ENCODE results near the gene ACTMAP. TPM values are rescaled to one million over a fixed set of nuclear protein-coding genes. Genes with fewer than 3 reads are reported as not detected.

Gene ACTMAP
- total RNA-seq, 2 experiments from 2014 or later, result 15.0 to 18.0 TPM

GRCh38 chr19:40759352-40759751 lies 9.1 kb upstream of the ACTMAP start:
- Mint-ChIP-seq H3K27me3 (no peaks in the 10 kb centered on the region), H3K36me3 (ENCODE audit: low read depth) (peaks cover 81% of the 10 kb centered on the region), H3K4me1 (peaks cover 72% of the 10 kb centered on the region), H3K4me3 (no peak overlapping the region), H3K27ac (no peak overlapping the region), H3K9me3 (ENCODE audit: low read depth) (no peaks in the 10 kb centered on the region)
- DNase-seq, result no peak
- CTCF ChIA-PET, result interaction anchor here (2.5 kb wide), 1 partner anchor 18 kb away, joined by 5 read pairs; no protein-coding TSS in a partner anchor
- intact Hi-C loops (cut with DNase I, micrococcal nuclease), result no loop called here
- POLR2A ChIA-PET, result interaction anchor here (2.0 kb wide), 1 partner anchor 18 kb away, joined by 7 read pairs; the partner anchor contains the start of gene RAB4B
- ATAC-seq, result no peak

DNA sequence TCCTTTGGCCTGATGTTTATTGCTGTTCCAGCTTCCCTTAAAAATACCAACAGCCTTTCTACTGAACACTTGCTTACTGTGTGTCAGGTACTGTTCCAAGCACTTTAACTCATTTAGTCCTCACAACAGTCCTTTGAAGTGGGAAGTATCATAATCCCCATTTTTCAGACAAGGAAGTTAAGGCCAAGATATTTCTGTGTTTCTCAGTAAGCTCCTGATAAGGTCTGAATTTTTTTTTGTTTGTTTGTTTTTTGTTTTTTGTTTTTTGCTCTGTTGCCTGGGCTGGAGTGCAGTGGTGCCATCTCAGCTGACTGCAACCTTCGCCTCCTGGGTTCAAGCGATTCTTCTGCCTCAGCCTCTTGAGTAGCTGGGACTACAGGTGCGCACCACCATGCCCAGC lies 8.2 kb upstream of the ACTMAP start:
- no peaks in the 10 kb centered on the region for H3K9me3 Mint-ChIP-seq (ENCODE audit: low read depth)
- ChIA-PET POLR2A (interaction anchor here (2.0 kb wide), 1 partner anchor 19 kb away, joined by 7 read pairs; the partner anchor contains the start of gene RAB4B), CTCF (interaction anchor here (1.0 to 2.5 kb wide), 4 partner anchors 11 to 45 kb away, joined by 3 to 5 read pairs (median 4); no protein-coding TSS in a partner anchor)
- peaks cover 76% of the 10 kb centered on the region for H3K36me3 Mint-ChIP-seq (ENCODE audit: low read depth)
- H3K27ac Mint-ChIP-seq, result peak overlapping the region; percentile 58
- peaks cover 67% of the 10 kb centered on the region for H3K4me1 Mint-ChIP-seq
- H3K27me3 Mint-ChIP-seq, result no peaks in the 10 kb centered on the region
- ATAC-seq, result no peak
- DNase-seq, result no peak
- H3K4me3 Mint-ChIP-seq, result no peak overlapping the region
- intact Hi-C loops (cut with DNase I, micrococcal nuclease), result no loop called here

DNA sequence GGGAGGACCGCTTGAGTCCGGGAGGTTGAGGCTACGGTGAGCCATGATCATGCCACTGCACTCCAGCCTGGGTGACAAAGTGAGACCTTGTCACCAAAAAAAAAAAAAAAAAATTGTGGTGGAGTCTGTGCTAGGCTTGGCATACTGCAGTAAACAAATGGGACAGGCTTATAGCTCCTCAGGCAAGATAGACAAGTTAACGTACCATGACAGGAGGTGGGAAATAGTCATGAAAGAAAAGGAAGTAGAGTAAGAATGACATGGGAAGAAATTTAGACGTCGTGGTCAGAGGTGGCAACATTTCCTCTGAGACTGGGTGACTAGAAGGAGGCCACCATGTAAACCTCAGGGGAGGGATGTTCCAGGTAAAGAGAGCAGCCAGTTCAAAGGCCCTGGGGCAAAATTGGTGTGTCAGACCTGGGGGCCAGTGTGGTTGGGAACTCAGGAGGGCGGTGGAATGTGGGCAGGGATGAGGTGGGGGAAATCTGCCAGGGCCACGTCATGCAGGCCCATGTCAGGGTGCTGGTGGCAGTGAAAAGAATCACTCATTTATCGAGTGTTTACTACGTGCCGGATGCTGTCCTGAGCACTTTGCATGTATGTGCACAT lies 6.3 kb upstream of the ACTMAP start:
- H3K9me3 Mint-ChIP-seq (ENCODE audit: low read depth), result no peaks in the 10 kb centered on the region
- H3K4me1 Mint-ChIP-seq, result peaks cover 58% of the 10 kb centered on the region
- DNase-seq, result peak; percentile 62
- H3K27me3 Mint-ChIP-seq, result no peaks in the 10 kb centered on the region
- ChIA-PET POLR2A (interaction anchor here (0.6 to 0.7 kb wide), 2 partner anchors 26 to 373 kb away, joined by 3 to 5 read pairs; no protein-coding TSS in a partner anchor), CTCF (interaction anchor here (1.9 to 2.5 kb wide), 2 partner anchors 21 to 51 kb away, joined by 5 to 11 read pairs; no protein-coding TSS in a partner anchor)
- peak overlapping the region; percentile 18 for H3K4me3 Mint-ChIP-seq
- intact Hi-C loops (cut with DNase I, micrococcal nuclease), result no loop called here
- H3K36me3 Mint-ChIP-seq (ENCODE audit: low read depth), result peaks cover 74% of the 10 kb centered on the region
- H3K27ac Mint-ChIP-seq, result peak overlapping the region; percentile 69
- peak; percentile 28 for ATAC-seq

- no peaks in the 10 kb centered on the region for H3K9me3 Mint-ChIP-seq (ENCODE audit: low read depth)
- intact Hi-C loops (cut with DNase I, micrococcal nuclease), result loop anchor here in 1 of 2 experiments (1.0 kb wide), 2 partner anchors 22 to 92 kb away; no protein-coding TSS in a partner anchor
- no peaks in the 10 kb centered on the region for H3K27me3 Mint-ChIP-seq
- no peak for ATAC-seq
- no peak for DNase-seq
- peaks cover 75% of the 10 kb centered on the region for H3K36me3 Mint-ChIP-seq (ENCODE audit: low read depth)
- CTCF ChIA-PET, result interaction anchor here (1.9 to 4.5 kb wide), 2 partner anchors 22 to 52 kb away, joined by 11 to 24 read pairs; partner anchors contain the start of gene RAB4B
- POLR2A ChIA-PET, result no interaction called here
- H3K27ac Mint-ChIP-seq, result peak overlapping the region; percentile 97
- peaks cover 55% of the 10 kb centered on the region for H3K4me1 Mint-ChIP-seq
- H3K4me3 Mint-ChIP-seq, result peak overlapping the region; percentile 78
Observed at GRCh38 chr19:40755791-40756190, 5.5 kb upstream of the ACTMAP start.

GRCh38 chr19:40755248-40755624 lies 5.0 kb upstream of the ACTMAP start:
- peaks cover 71% of the 10 kb centered on the region for H3K36me3 Mint-ChIP-seq (ENCODE audit: low read depth)

GRCh38 chr19:40754611-40755247 lies 4.5 kb upstream of the ACTMAP start:
- H3K27me3 Mint-ChIP-seq, result no peaks in the 10 kb centered on the region
- intact Hi-C loops (cut with DNase I, micrococcal nuclease), result loop anchor here in 1 of 2 experiments (1.0 kb wide), 3 partner anchors 23 to 91 kb away; no protein-coding TSS in a partner anchor
- POLR2A ChIA-PET, result interaction anchor here (0.7 to 1.8 kb wide), 4 partner anchors 9 to 333 kb away, joined by 3 to 13 read pairs (median 4); partner anchors contain the start of gene RAB4B
- peak; percentile 8 for ATAC-seq
- peak overlapping the region; percentile 97 for H3K27ac Mint-ChIP-seq
- peak; percentile 86 for DNase-seq
- H3K4me3 Mint-ChIP-seq, result peak overlapping the region; percentile 78
- no peaks in the 10 kb centered on the region for H3K9me3 Mint-ChIP-seq (ENCODE audit: low read depth)
- H3K36me3 Mint-ChIP-seq (ENCODE audit: low read depth), result peaks cover 69% of the 10 kb centered on the region
- CTCF ChIA-PET, result interaction anchor here (0.6 to 4.5 kb wide), 9 partner anchors 10 to 244 kb away, joined by 3 to 24 read pairs (median 4); partner anchors contain the start of gene RAB4B
- peaks cover 52% of the 10 kb centered on the region for H3K4me1 Mint-ChIP-seq

More at GRCh38 chr19:40755248-40755624, 5.0 kb upstream of the ACTMAP start:
- Mint-ChIP-seq H3K4me3 (peak overlapping the region; percentile 78), H3K27me3 (no peaks in the 10 kb centered on the region), H3K4me1 (peaks cover 51% of the 10 kb centered on the region), H3K9me3 (ENCODE audit: low read depth) (no peaks in the 10 kb centered on the region), H3K27ac (peak overlapping the region; percentile 97)
- DNase-seq (no peak), ATAC-seq (no peak)
- CTCF ChIA-PET, result interaction anchor here (0.6 to 4.5 kb wide), 6 partner anchors 11 to 138 kb away, joined by 3 to 24 read pairs (median 4); partner anchors contain the start of gene RAB4B
- POLR2A ChIA-PET, result interaction anchor here (0.7 to 1.8 kb wide), 4 partner anchors 8 to 334 kb away, joined by 3 to 13 read pairs (median 4); partner anchors contain the start of gene RAB4B
- intact Hi-C loops (cut with DNase I, micrococcal nuclease), result loop anchor here in 1 of 2 experiments (1.0 kb wide), 2 partner anchors 22 to 92 kb away; no protein-coding TSS in a partner anchor

GRCh38 chr19:40752257-40752781 lies 2.0 kb upstream of the ACTMAP start:
- intact Hi-C loops (cut with DNase I, micrococcal nuclease), result no loop called here
- H3K9me3 Mint-ChIP-seq (ENCODE audit: low read depth), result no peaks in the 10 kb centered on the region
- peak overlapping the region; percentile 99 for H3K27ac Mint-ChIP-seq

GRCh38 chr19:40750874-40751537 lies 729 bp upstream of the ACTMAP start, which contains the start of gene SNRPA:
Gene SNRPA, plus strand, starts transcription at chr19:40751203. Its CDS starts 206 bp downstream, at chr19:40751409.
- H3K27me3 Mint-ChIP-seq, result no peaks in the 10 kb centered on the region
- intact Hi-C loops (cut with DNase I, micrococcal nuclease), result loop anchor here (1.0 to 2.0 kb wide), 20 partner anchors 26 to 646 kb away; partner anchors contain the start of genes COQ8B (in 2 of the 2), NUMBL (in 2 of the 2), RAB4B (in 2 of the 2) and AKT2 (in 1 of the 2)
- ChIA-PET POLR2A (interaction anchor here (0.7 to 3.7 kb wide), 10 partner anchors 16 to 578 kb away, joined by 3 to 46 read pairs (median 4); partner anchors contain the start of genes COQ8B, EGLN2, ITPKC and RAB4B), CTCF (interaction anchor here (0.6 to 1.6 kb wide), 15 partner anchors 9 to 558 kb away, joined by 3 to 17 read pairs (median 4); partner anchors contain the start of genes COQ8B, EGLN2, ITPKC and RAB4B)
- ATAC-seq, result peak; percentile 70
- DNase-seq, result peak; percentile 98
- H3K4me3 Mint-ChIP-seq, result peak within 1 kb of the TSS; percentile 81
- H3K36me3 Mint-ChIP-seq (ENCODE audit: low read depth), result peaks cover 43% of the 10 kb centered on the region
- peak within 1 kb of the TSS; percentile 99 for H3K27ac Mint-ChIP-seq
- H3K4me1 Mint-ChIP-seq, result peaks cover 42% of the 10 kb centered on the region
- no peaks in the 10 kb centered on the region for H3K9me3 Mint-ChIP-seq (ENCODE audit: low read depth)

More at GRCh38 chr19:40752257-40752781, 2.0 kb upstream of the ACTMAP start:
- peak; percentile 60 for DNase-seq
- Mint-ChIP-seq H3K4me1 (peaks cover 55% of the 10 kb centered on the region), H3K27me3 (no peaks in the 10 kb centered on the region), H3K36me3 (ENCODE audit: low read depth) (peaks cover 54% of the 10 kb centered on the region), H3K4me3 (peak overlapping the region; percentile 81)
- ATAC-seq, result no peak
- POLR2A ChIA-PET, result interaction anchor here (0.6 to 3.7 kb wide), 8 partner anchors 19 to 600 kb away, joined by 3 to 46 read pairs (median 5); partner anchors contain the start of genes COQ8B, EGLN2 and RAB4B
- CTCF ChIA-PET, result interaction anchor here (0.7 to 4.5 kb wide), 6 partner anchors 18 to 67 kb away, joined by 3 to 24 read pairs (median 4); partner anchors contain the start of gene RAB4B

- Mint-ChIP-seq H3K36me3 (ENCODE audit: low read depth) (peaks cover 19% of the 10 kb centered on the region), H3K4me1 (peaks cover 17% of the 10 kb centered on the region), H3K27ac (no peak overlapping the region), H3K9me3 (ENCODE audit: low read depth) (no peaks in the 10 kb centered on the region), H3K4me3 (no peak overlapping the region), H3K27me3 (no peaks in the 10 kb centered on the region)
- POLR2A ChIA-PET, result no interaction called here
- ATAC-seq, result no peak
- DNase-seq, result no peak
- intact Hi-C loops (cut with DNase I, micrococcal nuclease), result no loop called here
- CTCF ChIA-PET, result interaction anchor here (1.0 to 1.3 kb wide), 3 partner anchors 37 to 60 kb away, joined by 3 read pairs; no protein-coding TSS in a partner anchor
Observed at GRCh38 chr19:40747536-40747935, 2.7 kb downstream of the ACTMAP start.

- Mint-ChIP-seq H3K27me3 (no peaks in the 10 kb centered on the region), H3K9me3 (ENCODE audit: low read depth) (no peaks in the 10 kb centered on the region), H3K36me3 (ENCODE audit: low read depth) (peaks cover 4% of the 10 kb centered on the region), H3K4me3 (no peak overlapping the region), H3K4me1 (peaks cover 16% of the 10 kb centered on the region), H3K27ac (no peak overlapping the region)
- ATAC-seq, result no peak
- intact Hi-C loops (cut with DNase I, micrococcal nuclease), result no loop called here
- POLR2A ChIA-PET, result no interaction called here
- no peak for DNase-seq
- CTCF ChIA-PET, result interaction anchor here (0.7 to 0.8 kb wide), 2 partner anchors 23 to 92 kb away, joined by 3 to 4 read pairs; no protein-coding TSS in a partner anchor
Observed at GRCh38 chr19:40745402-40745780, 4.9 kb downstream of the ACTMAP start.

Data from activated CD4-positive, alpha-beta T cell treated with anti-CD3 and anti-CD28 coated beads for 36 hours (primary cell).